Endothelial cell of umbilical vein (primary cell): ENCODE measurements around the gene LRP1-AS.

Experiments used
- CTCF ChIP-seq, 2 donors: IDR thresholded peaks; 1 replicate in 1 of 2; 2 replicates in 1 of 2; pipeline ENCODE4 v1.5.1; 2011; ENCODE audit warnings: low read length in 2 of 2, mild to moderate bottlenecking in 2 of 2, moderate library complexity in 2 of 2, control low read depth in 1 of 2, inconsistent platforms in 1 of 2, low read depth in 1 of 2; ENCODE audit not compliant: insufficient read depth in 1 of 2; ENCODE audit errors: extremely low read depth in 1 of 2
- EZH2 ChIP-seq: IDR thresholded peaks from 2 replicates; pipeline ENCODE4 v1.6.1; 2012; ENCODE audit warnings: borderline replicate concordance, low read depth, mild to moderate bottlenecking, moderate library complexity, low read length, inconsistent platforms; ENCODE audit not compliant: severe bottlenecking
- FOS ChIP-seq: IDR thresholded peaks from 2 replicates; pipeline ENCODE4 v1.6.1; 2011; ENCODE audit warnings: mild to moderate bottlenecking, low read length, moderate library complexity, borderline replicate concordance; ENCODE audit not compliant: insufficient read depth
- MYC ChIP-seq: IDR thresholded peaks from one replicate; pipeline ENCODE4 v1.6.1; 2011; ENCODE audit warnings: mild to moderate bottlenecking, low read depth, low read length
- POLR2A ChIP-seq: IDR thresholded peaks from 2 replicates; pipeline ENCODE4 v1.6.1; 2012; ENCODE audit warnings: low read depth, mild to moderate bottlenecking, control low read depth, low read length
- POLR2AphosphoS5 ChIP-seq: IDR thresholded peaks from 2 replicates; pipeline ENCODE4 v1.6.1; 2012; ENCODE audit warnings: low read depth, mild to moderate bottlenecking, control low read depth, low read length, moderate library complexity; ENCODE audit not compliant: insufficient read depth

- TF ChIP-seq POLR2A, result no peak
- no peak for TF ChIP-seq CTCF (IDR thresholded peaks at IDR 0.05; ENCODE audit: extremely low read depth in 1 of 2, insufficient read depth in 1 of 2, low read depth in 1 of 2, low read length in 2 of 2)
- no peak for TF ChIP-seq FOS
- TF ChIP-seq POLR2AphosphoS5, result no peak
- TF ChIP-seq EZH2, result no peak
- no peak for TF ChIP-seq MYC
These were observed 6.1 kb upstream of the LRP1-AS start for GRCh38 chr12:57153415-57153997.
